GM10266 (cell line): ENCODE data around the gene MFSD12.

ENCODE experiments used
- DNase-seq: peaks from one replicate; pipeline ENCODE4 v3.0.0; 2012; ENCODE audit errors: extremely low spot score
- TF ChIP-seq, protein P1 (sequence below): IDR thresholded peaks from 2 replicates; pipeline ENCODE4 v1.5.1; 2012; ENCODE audit warnings: mild to moderate bottlenecking, low read depth; ENCODE audit not compliant: control insufficient read depth, insufficient read depth; ENCODE audit errors: missing control alignments

The MFSD12 gene

DNA sequence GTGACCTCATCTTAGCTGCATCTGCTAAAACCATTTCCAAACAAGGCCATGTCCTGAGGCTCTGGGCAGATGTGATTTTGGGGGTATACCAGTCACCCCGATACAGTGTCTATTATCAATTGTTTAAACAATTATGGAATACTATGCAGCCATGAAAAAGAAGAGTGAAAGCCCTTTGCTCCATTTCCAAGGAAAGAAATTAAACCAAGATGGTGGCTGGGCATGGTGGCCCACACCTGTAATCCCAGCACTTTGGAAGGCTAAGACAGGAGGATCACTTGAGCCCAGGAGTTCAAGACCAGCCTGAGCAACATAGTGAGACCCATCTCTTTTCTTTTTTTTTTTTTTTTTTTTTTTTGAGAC lies 17.6 kb downstream of the MFSD12 start:
- no peak for DNase-seq

DNA sequence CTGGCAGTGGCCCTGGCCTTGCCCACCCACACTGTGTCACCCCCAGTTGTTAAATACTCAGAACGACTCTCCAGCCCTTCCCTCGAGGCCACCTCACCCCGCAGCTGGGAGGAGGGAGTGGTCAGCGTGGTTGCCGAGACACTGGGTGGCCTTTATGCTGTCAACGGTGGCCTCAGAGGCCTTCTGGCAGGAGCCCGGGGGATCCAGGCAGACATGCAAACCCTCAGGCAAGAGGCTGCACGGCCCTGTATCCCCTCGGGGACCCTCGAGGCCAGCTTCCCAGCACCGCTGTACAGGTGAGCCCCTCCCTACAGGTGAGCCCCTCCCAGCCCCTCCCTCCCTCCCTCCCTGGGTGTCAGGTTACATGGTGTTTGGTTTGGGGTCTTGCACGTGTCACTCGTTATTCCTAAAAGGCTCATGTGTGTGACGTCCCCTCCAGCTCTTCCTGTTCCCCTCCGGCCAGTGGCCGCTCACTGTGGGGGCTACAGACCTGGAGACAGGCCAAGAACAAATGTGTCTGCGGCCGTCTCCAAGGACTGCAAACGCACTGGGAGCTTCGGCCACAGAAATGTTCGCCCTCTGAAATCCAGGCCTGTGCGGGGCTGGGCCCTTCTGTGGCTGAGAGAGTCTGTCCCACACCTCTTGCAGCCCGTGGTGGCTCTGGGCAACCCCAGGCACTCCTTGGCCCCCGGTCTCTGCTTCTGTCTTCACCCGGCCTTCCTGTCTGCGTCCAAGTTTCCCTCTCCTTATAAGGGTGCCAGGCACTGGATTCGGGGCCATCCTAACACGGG lies 18.2 kb downstream of the MFSD12 start, which contains the start of gene TEKTIP1:
TEKTIP1 (plus strand) TSS at position 210 of the 791 bp plus-strand sequence; CDS start at position 214, 4 bp downstream.
- no peak for DNase-seq
- TF ChIP-seq, protein P1, sequence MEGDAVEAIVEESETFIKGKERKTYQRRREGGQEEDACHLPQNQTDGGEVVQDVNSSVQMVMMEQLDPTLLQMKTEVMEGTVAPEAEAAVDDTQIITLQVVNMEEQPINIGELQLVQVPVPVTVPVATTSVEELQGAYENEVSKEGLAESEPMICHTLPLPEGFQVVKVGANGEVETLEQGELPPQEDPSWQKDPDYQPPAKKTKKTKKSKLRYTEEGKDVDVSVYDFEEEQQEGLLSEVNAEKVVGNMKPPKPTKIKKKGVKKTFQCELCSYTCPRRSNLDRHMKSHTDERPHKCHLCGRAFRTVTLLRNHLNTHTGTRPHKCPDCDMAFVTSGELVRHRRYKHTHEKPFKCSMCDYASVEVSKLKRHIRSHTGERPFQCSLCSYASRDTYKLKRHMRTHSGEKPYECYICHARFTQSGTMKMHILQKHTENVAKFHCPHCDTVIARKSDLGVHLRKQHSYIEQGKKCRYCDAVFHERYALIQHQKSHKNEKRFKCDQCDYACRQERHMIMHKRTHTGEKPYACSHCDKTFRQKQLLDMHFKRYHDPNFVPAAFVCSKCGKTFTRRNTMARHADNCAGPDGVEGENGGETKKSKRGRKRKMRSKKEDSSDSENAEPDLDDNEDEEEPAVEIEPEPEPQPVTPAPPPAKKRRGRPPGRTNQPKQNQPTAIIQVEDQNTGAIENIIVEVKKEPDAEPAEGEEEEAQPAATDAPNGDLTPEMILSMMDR = no peak

More for the DNA sequence above, 17.6 kb downstream of the MFSD12 start:
- TF ChIP-seq, protein P1 = no peak

DNA sequence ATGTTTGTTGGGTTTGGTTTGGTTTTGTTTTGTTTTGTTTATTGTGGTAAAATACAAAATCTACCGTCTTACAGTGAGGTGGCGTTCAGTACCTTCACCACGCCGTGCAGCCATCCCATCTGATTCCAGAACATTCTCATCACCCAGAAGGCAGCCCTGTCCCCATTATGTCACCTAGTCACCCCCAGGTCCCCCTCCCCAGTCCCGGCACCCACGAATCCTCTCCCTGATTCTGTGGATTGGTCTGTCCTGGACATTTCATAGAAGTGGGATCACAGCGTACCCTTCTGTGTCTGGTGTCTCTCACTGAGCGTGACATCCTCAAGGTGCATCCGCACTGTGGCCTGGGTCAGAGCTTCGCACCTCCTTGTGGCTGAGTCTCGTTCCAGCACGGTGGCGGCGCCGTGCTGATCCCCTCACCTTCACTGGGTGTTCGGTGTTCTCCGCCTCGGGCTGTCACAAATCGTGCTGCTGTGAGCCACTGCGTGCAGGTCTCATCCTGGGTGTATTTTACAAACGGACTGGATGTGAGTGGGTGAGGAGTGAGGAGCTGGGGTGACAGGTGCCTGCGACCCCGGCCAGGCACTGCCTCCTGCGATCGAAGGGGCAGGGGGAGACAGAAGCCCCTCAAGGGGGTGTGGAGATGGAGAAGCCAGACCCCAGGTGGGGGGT lies 19.0 kb downstream of the MFSD12 start:
- TF ChIP-seq, protein P1 = no peak
- no peak for DNase-seq

DNA sequence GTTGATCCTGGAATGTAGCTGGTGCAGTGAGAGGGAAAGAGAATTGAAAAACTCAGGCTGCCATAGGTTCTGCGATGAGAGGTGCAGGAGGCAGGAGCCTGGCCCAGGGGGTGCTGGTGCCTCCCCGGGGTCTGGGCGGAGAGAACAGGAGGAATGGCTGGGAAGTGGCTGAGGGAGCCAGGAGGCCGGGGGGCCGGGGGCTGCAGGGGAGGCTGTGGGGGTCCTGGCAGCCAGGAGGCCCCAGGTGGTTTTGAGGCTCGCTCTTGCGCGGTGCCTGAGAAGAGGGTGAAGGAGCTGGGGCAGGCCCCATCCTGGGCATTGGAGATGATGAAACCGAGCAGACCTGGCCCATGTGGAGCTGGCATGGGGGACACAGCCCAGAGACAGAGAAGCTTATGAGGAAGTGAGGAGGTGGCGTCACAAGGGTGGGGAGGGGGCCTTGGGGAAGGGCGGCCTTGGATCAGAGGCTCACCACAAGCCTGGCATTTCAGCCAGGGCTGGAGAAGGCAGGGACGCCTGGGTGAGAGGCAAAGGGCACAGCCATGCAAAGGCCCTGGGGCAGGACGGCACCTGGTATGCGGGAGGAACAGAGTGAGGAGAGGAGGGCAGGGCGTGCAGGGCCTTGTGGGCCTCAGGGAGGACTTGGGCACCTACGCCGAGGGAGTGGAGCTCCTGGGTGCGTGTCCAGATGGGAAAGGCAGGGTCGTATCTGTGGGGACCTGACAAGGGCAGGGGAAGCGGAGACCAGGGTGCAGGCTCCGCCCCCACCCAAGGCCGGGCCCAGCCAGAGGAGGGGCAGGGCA lies 19.7 kb downstream of the MFSD12 start:
- TF ChIP-seq, protein P1 = no peak
- DNase-seq = no peak

DNA sequence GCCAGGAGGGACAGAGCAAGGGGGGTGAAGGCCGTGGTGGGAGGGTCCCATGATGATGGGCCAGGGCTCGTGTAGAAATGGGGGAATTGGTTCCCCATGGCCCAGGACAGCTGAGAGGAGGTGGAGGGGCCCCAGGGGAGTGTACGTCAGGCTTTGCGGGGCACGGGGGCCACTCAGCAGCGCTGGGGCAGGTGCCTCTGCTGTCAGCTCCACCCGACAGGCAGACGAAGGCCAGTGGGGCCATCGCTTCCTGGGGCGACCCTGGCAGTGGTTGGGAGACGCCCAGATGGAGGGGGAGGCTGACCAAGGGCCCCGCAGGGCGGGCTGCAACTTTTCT lies 20.3 kb downstream of the MFSD12 start:
- TF ChIP-seq, protein P1 = no peak
- no peak for DNase-seq

DNA sequence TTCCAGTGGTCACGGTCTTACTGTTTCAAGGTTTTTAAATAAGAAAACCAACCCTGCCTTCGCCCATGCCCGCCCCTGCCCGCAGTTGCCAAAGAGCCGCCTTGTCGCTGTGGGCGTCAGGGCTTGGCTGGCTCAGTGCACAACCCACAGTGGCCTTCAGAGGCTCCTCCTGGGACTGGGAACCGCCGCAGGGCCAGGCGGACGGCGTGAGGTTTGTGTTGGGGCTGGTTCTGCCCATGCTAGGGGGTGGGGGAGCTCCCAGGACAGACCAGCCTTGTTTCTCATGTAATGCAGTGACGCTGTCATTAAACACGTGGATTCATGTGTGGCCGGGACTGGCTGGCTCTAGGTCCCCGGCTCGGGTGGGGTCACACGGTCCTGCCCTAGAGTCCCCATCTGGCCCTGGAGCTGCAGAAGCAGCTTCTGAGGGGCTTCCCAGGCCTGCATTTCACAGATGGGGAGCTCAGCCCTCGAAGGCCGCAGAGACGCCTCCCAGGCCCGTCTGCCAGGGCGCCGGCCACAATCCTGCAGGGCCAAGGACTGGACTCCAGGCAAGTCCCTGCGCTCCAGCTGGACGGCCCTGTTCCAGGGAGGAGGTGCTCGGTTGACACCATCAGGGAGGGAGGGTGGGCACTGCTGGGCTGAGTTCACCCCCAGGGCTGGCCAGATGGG lies 20.8 kb downstream of the MFSD12 start:
- DNase-seq = no peak
- TF ChIP-seq, protein P1 = no peak
